Esophagus (tissue), 2 donors: Measurements from ENCODE around the gene ZNF497. TPM values are rescaled to one million over a fixed set of nuclear protein-coding genes. Genes with fewer than 3 reads are reported as not detected.
"Not testable (repeated sequence)": the region's sequence is repeated elsewhere in the genome, so short reads cannot be mapped to it uniquely, and the experiment has no call there.

Experiments
- H3K27ac ChIP-seq, 2 donors: one replicate each; pipeline ENCODE4 v1.5.1; 2013; ENCODE audit warnings: low read depth in 2 of 2, mild to moderate bottlenecking in 2 of 2, inconsistent platforms in 1 of 2, low read length in 1 of 2, moderate library complexity in 1 of 2
- H3K27me3 ChIP-seq, 2 donors: one replicate each; pipeline ENCODE4 v1.6.1; 2013; ENCODE audit warnings: low read length in 2 of 2, control low read depth in 1 of 2, mild to moderate bottlenecking in 1 of 2; ENCODE audit not compliant: insufficient read depth in 2 of 2, control insufficient read depth in 1 of 2
- H3K36me3 ChIP-seq, 2 donors: one replicate each; pipeline ENCODE4 v1.6.1; 2013; ENCODE audit warnings: low read length in 1 of 2; ENCODE audit not compliant: control insufficient read depth in 2 of 2, insufficient read depth in 2 of 2
- H3K4me1 ChIP-seq, 2 donors: one replicate each; pipeline ENCODE4 v1.6.1; 2013; ENCODE audit warnings: low read length in 1 of 2; ENCODE audit not compliant: control insufficient read depth in 2 of 2, insufficient read depth in 2 of 2
- H3K4me3 ChIP-seq, 2 donors: one replicate each; pipeline ENCODE4 v1.5.1; 2013; ENCODE audit warnings: low read length in 2 of 2, mild to moderate bottlenecking in 2 of 2, low read depth in 1 of 2, moderate library complexity in 1 of 2
- H3K9me3 ChIP-seq, 2 donors: one replicate each; pipeline ENCODE4 v1.6.1; 2013; ENCODE audit warnings: mild to moderate bottlenecking in 2 of 2, low read depth in 1 of 2, low read length in 1 of 2, moderate library complexity in 1 of 2; ENCODE audit not compliant: control insufficient read depth in 2 of 2, insufficient read depth in 1 of 2
- WGBS, 2 donors: extraction: QIAGEN DNeasy Blood & Tissue Kit; methylation state at CpG; one replicate each; pipeline ENCODE4 v1.1.7; 2013; 5-methylcytosine and 5-hydroxymethylcytosine counted together
- polyA plus RNA-seq, 2 donors: library from polyadenylated mRNA; stranded (reverse); fragments of 200-250 nt; gene quantifications; one replicate each; pipeline ENCODE4 v1.2.3, GENCODE V29; 2013
- donor health status: healthy with polysubstance abuse.
- donor health status: Bipolar disorder and iron deficiency.

ZNF497 gene
- polyA plus RNA-seq, 2 donors = 0.96 to 2.2 TPM

DNA sequence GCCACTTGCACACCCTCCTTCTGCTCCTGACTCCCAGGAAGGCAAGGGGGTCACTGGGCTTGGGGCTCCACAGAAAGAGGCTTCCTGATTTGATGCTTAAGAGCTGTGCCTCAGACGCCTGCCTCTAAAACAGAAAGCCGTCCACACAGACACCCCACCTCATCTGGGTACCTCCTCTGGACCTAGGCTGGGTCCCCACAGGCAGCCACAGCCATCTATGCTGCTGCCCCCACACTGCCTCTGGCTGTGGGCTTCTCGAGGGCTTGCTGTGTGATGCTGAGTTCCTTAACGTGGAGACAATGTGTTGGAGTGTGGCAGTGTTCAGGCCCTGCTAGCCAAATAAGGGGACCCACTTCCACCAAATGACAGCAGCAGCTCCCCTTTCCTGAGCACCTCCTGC, 44.3 kb downstream of the ZNF497 start:
- H3K36me3 ChIP-seq = peaks cover 5 to 9% of the 10 kb centered on the region in 2 donors
- peaks cover 0 to 3% of the 10 kb centered on the region in 2 donors for H3K9me3 ChIP-seq
- H3K4me3 ChIP-seq = no peak overlapping the region
- no peak overlapping the region for H3K27ac ChIP-seq
- 80 to 84% methylated on average over 4 of the region's 4 CpGs for WGBS, 2 donors
- H3K4me1 ChIP-seq = peaks cover 0 to 17% of the 10 kb centered on the region in 2 donors
- no peaks in the 10 kb centered on the region for H3K27me3 ChIP-seq

GRCh38 chr19:58317476-58318072, 45.0 kb downstream of the ZNF497 start:
- H3K27ac ChIP-seq = no peak overlapping the region
- peaks cover 8 to 13% of the 10 kb centered on the region in 2 donors for H3K36me3 ChIP-seq
- no peak overlapping the region for H3K4me3 ChIP-seq
- peaks cover 0 to 17% of the 10 kb centered on the region in 2 donors for H3K4me1 ChIP-seq
- 73% methylated on average over 7 of the region's 7 CpGs for WGBS, 2 donors
- no peaks in the 10 kb centered on the region for H3K27me3 ChIP-seq
- peaks cover 0 to 3% of the 10 kb centered on the region in 2 donors for H3K9me3 ChIP-seq

- peaks cover 17 to 24% of the 10 kb centered on the region in 2 donors for H3K36me3 ChIP-seq
Measured at GRCh38 chr19:58315580-58315979, 47.0 kb downstream of the ZNF497 start.

GRCh38 chr19:58311345-58311865, 51.1 kb downstream of the ZNF497 start:
- H3K27me3 ChIP-seq = no peaks in the 10 kb centered on the region
- no peaks in the 10 kb centered on the region for H3K4me1 ChIP-seq
- no peak overlapping the region for H3K27ac ChIP-seq
- H3K36me3 ChIP-seq = peaks cover 23 to 27% of the 10 kb centered on the region in 2 donors
- H3K4me3 ChIP-seq = no peak overlapping the region
- no peaks in the 10 kb centered on the region for H3K9me3 ChIP-seq
- WGBS, 2 donors = 77 to 81% methylated on average over 7 of the region's 7 CpGs

More at GRCh38 chr19:58315580-58315979, 47.0 kb downstream of the ZNF497 start:
- H3K4me1 ChIP-seq = peaks cover 0 to 17% of the 10 kb centered on the region in 2 donors
- no peaks in the 10 kb centered on the region for H3K27me3 ChIP-seq
- H3K4me3 ChIP-seq = no peak overlapping the region
- H3K27ac ChIP-seq = no peak overlapping the region
- WGBS, 2 donors = 93 to 94% methylated on average over 2 of the region's 2 CpGs
- peaks cover 0 to 3% of the 10 kb centered on the region in 2 donors for H3K9me3 ChIP-seq

DNA sequence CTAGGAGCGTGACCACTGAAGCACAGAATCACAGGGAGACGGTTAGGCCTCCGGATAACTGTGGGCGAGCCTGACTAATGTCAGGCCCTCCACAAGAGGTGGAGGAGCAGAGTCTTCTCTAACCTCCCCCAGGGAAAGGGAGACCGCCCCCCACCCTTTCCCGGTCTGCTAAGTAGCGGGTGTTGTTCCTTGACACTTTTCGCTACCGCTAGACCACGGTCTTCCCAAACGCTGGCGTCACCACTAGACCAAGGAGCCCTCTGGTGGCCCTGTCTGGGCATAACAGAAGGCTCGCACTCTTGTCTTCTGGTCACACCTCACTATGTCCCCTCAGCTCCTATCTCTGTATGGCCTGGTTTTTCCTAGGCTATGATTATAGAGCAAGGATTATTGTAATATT, 51.9 kb downstream of the ZNF497 start:
- not testable (repeated sequence) for H3K27ac ChIP-seq, H3K27me3 ChIP-seq, H3K4me3 ChIP-seq, H3K4me1 ChIP-seq, H3K9me3 ChIP-seq
- H3K36me3 ChIP-seq = peaks cover 23% of the 10 kb centered on the region in 2 donors
- WGBS, 2 donors = 70 to 78% methylated on average over 13 of the region's 13 CpGs

DNA sequence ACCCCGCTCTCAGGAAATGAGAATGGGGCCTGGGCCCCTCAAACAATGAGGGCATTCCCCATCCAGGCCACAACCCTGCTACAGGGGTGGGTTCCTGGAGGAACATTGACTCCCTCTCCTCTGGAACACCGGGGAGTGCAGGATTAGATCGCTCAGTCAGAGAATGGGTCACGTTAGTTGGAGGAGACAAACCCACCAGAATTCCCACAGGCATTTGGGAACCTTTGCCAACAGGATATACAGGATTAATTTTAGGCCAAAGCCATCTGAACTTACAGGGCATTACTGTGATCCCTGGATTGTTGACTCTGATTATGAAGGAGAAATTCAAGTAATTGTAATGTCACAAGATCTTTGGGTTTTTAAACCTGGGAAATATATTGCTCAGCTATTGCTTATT, 54.8 kb downstream of the ZNF497 start:
- Histone ChIP-seq H3K4me3 (no peak overlapping the region), H3K27ac (no peak overlapping the region), H3K36me3 (peaks cover 16% of the 10 kb centered on the region in 2 donors), H3K9me3 (no peaks in the 10 kb centered on the region), H3K4me1 (peaks cover 0 to 3% of the 10 kb centered on the region in 2 donors), H3K27me3 (no peaks in the 10 kb centered on the region)
- WGBS, 2 donors = 84 to 89% methylated on average over 4 of the region's 4 CpGs

DNA sequence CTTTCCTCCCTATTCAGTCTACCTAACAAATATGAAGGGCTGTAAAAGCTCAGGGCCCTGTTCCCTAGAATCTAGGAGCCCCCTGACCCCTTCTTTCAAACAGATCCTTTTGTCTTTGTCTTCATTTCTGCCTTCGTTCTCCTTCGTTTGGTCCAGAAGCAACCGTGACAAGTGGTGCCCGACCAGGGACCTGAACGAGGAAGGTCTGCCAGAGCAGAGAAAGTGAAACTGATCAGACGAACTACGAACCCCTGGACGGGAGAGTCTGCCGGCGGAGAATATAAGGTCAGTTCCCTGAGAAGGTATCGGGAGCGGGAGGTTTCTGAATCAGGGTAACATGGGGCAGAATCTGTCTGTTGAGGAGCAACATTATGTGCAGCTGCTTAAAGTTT, 56.6 kb downstream of the ZNF497 start:
- Histone ChIP-seq H3K27ac (peak overlapping the region; percentile 14 to 96), H3K9me3 (peaks cover 0 to 2% of the 10 kb centered on the region in 2 donors), H3K4me3 (peak overlapping the region; percentile 84 to 99), H3K27me3 (no peaks in the 10 kb centered on the region), H3K36me3 (peaks cover 6 to 10% of the 10 kb centered on the region in 2 donors), H3K4me1 (peaks cover 0 to 3% of the 10 kb centered on the region in 2 donors)
- 45 to 61% methylated on average over 12 of the region's 12 CpGs for whole genome bisulfite sequencing, 2 donors

DNA sequence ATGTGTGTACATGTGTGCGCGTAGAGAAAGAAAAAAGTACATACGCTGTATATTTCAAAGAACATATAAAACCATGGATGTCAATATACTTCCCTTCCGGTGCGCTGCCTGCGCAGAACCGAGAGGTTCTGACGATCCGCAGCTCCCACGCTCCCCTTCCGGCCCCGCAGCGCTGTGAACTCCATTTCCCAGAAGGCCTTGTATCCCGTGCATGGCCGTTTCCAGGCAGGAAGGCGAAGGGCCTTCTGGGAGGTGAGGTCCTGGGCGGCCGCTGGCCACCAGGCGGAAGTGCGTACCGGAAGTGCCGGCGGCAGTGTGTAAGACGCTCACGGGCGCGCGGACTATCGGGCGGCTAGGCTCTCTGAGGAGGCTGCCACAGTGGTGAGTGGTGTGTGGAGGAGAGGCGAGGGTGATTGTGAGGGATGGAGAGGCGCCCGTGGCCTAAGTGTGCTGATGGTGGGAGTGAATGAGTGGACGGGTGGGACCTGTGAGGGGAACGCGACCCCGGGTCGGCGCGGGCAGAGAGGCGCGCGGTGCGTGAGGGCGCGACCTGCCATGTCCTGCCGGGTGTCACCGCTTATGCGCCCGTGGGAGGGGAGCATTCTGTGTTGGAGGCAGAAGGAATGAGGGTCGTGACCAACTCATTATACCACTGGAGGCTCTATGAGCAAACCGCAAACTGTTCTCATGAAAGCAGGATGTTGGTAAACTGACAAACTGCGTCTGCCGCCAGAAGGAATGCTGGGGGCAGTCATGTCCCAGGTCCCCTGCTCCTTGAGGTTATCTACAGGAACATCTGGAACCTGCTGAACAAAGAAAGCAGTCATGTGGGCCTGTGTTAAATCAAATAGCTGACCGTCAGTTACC, 57.3 kb downstream of the ZNF497 start, which contains the start of gene ERVK3-1:
Gene ERVK3-1, plus strand, starts transcription at position 313 of the 867 bp plus-strand sequence. CDS start 6,792 bp downstream, outside the sequence.
- WGBS, 2 donors = 1% methylated on average over 55 of the region's 55 CpGs

GRCh38 chr19:58304748-58305064, 57.8 kb downstream of the ZNF497 start:
- H3K4me3 ChIP-seq = peak overlapping the region; percentile 84 to 99
- no peaks in the 10 kb centered on the region for H3K27me3 ChIP-seq
- peaks cover 0 to 3% of the 10 kb centered on the region in 2 donors for H3K4me1 ChIP-seq
- 21 to 26% methylated on average over 7 of the region's 7 CpGs for WGBS, 2 donors
- H3K9me3 ChIP-seq = peaks cover 0 to 2% of the 10 kb centered on the region in 2 donors
- peaks cover 6 to 17% of the 10 kb centered on the region in 2 donors for H3K36me3 ChIP-seq
- peak overlapping the region; percentile 51 to 67 for H3K27ac ChIP-seq

More for the DNA sequence above, 57.3 kb downstream of the ZNF497 start, which contains the start of gene ERVK3-1:
- Histone ChIP-seq H3K4me3 (peak within 1 kb of the TSS; percentile 84 to 99), H3K9me3 (peaks cover 0 to 2% of the 10 kb centered on the region in 2 donors), H3K4me1 (peaks cover 0 to 3% of the 10 kb centered on the region in 2 donors), H3K27me3 (no peaks in the 10 kb centered on the region), H3K27ac (peak within 1 kb of the TSS; percentile 67 to 96), H3K36me3 (peaks cover 6 to 15% of the 10 kb centered on the region in 2 donors)
